Choroid plexus epithelial cell (primary cell): ENCODE measurements around the gene SPTLC1.
"Not testable (repeated sequence)": the region's sequence is repeated elsewhere in the genome, so short reads cannot be mapped to it uniquely, and the experiment has no call there.

Experiments
- DNase-seq: peaks from one replicate; pipeline ENCODE4 v3.0.0-alpha.2; 2010; ENCODE audit warnings: low read depth
- H3K4me3 ChIP-seq: 2 replicates; pipeline ENCODE4 v1.5.1; 2011; ENCODE audit warnings: low read depth, mild to moderate bottlenecking, control low read depth, low read length, moderate library complexity
- CTCF ChIP-seq: conservative IDR thresholded peaks from 2 replicates; pipeline ENCODE4 v1.5.1; 2011; ENCODE audit warnings: low read depth, mild to moderate bottlenecking, control low read depth, inconsistent platforms, low read length, moderate library complexity

The SPTLC1 gene

GRCh38 chr9:92121265-92121664 is 6.1 kb upstream of the SPTLC1 start:
- DNase-seq, result no peak
- no peak overlapping the region for H3K4me3 ChIP-seq
- no peak for TF ChIP-seq CTCF

GRCh38 chr9:92120138-92120537 is 4.9 kb upstream of the SPTLC1 start:
- no peak overlapping the region for H3K4me3 ChIP-seq
- DNase-seq, result no peak
- no peak for TF ChIP-seq CTCF

- no peak for DNase-seq
- no peak for TF ChIP-seq CTCF
- H3K4me3 ChIP-seq, result no peak overlapping the region
Measured at GRCh38 chr9:92119586-92119985, 4.4 kb upstream of the SPTLC1 start.

GRCh38 chr9:92108122-92108521 is 7.1 kb downstream of the SPTLC1 start:
- no peak for TF ChIP-seq CTCF
- DNase-seq, result no peak
- H3K4me3 ChIP-seq, result no peak overlapping the region

GRCh38 chr9:92105446-92106225 is 9.6 kb downstream of the SPTLC1 start:
- not testable (repeated sequence) for DNase-seq, H3K4me3 ChIP-seq

- not testable (repeated sequence) for H3K4me3 ChIP-seq, DNase-seq
Measured at GRCh38 chr9:92103601-92104000, 11.6 kb downstream of the SPTLC1 start.

GRCh38 chr9:92100237-92100911 is 14.8 kb downstream of the SPTLC1 start:
- TF ChIP-seq CTCF, result no peak
- DNase-seq, result peak; percentile 87
- H3K4me3 ChIP-seq, result no peak overlapping the region

- no peak for TF ChIP-seq CTCF
- no peak overlapping the region for H3K4me3 ChIP-seq
- DNase-seq, result no peak
Measured at GRCh38 chr9:92098638-92099037, 16.6 kb downstream of the SPTLC1 start.
